PC-9 (cell line): Measurements from ENCODE around the gene PHLDB2.

Experiments used
- EZH2 ChIP-seq: fragments of 200-600 bp; sonication (generic); IDR thresholded peaks from 2 replicates; pipeline ENCODE4 v1.8.0; 2017; ENCODE audit warnings: antibody characterized with exemption, low read depth
- TF ChIP-seq, protein P1 (sequence below): fragments of 200-600 bp; sonication (generic); conservative IDR thresholded peaks from 2 replicates; pipeline ENCODE4 v1.6.1; 2017; ENCODE audit warnings: mixed run types, antibody characterized with exemption, mild to moderate bottlenecking, moderate library complexity

DNA sequence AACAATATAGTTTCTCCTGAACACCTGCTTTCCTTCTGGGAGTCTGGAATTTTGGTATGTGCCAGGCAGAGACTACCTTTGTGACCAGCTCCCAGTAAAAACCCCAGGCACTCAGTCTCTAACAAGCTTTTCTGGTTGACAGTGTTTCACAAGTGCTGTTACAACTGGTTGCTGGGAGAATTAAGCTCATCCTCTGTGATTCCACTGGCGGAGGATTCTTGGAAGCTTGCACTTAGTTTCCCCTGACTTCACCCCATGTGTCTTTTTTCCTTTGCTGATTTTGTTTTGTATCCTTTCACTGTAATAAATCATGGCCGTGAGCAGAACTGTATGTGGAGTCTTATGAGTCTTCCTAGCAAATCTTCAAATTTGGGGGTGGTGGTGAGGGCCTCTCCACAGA, 134.0 kb downstream of the PHLDB2 start:
- TF ChIP-seq, protein P1, sequence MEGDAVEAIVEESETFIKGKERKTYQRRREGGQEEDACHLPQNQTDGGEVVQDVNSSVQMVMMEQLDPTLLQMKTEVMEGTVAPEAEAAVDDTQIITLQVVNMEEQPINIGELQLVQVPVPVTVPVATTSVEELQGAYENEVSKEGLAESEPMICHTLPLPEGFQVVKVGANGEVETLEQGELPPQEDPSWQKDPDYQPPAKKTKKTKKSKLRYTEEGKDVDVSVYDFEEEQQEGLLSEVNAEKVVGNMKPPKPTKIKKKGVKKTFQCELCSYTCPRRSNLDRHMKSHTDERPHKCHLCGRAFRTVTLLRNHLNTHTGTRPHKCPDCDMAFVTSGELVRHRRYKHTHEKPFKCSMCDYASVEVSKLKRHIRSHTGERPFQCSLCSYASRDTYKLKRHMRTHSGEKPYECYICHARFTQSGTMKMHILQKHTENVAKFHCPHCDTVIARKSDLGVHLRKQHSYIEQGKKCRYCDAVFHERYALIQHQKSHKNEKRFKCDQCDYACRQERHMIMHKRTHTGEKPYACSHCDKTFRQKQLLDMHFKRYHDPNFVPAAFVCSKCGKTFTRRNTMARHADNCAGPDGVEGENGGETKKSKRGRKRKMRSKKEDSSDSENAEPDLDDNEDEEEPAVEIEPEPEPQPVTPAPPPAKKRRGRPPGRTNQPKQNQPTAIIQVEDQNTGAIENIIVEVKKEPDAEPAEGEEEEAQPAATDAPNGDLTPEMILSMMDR: no peak
- TF ChIP-seq EZH2: no peak
